HG03196 (cell line): ENCODE results near the gene CPXM1.

ENCODE experiments used
- ATAC-seq: cut with Tn5 transposase; IDR thresholded peaks from one replicate; pipeline ENCODE4 v1.9.1; 2021; ENCODE audit not compliant: unreplicated experiment

Gene CPXM1

GRCh38 chr20:2804041-2804828, 3.8 kb upstream of the CPXM1 start:
- ATAC-seq, result no peak

GRCh38 chr20:2801286-2801728, 880 bp upstream of the CPXM1 start:
- no peak for ATAC-seq

- no peak for ATAC-seq
These were observed 523 bp downstream of the CPXM1 start for GRCh38 chr20:2799688-2800520.

GRCh38 chr20:2799271-2799670, 1.2 kb downstream of the CPXM1 start:
- ATAC-seq, result no peak

GRCh38 chr20:2798814-2799213, 1.6 kb downstream of the CPXM1 start:
- no peak for ATAC-seq

GRCh38 chr20:2798095-2798805, 2.2 kb downstream of the CPXM1 start:
- ATAC-seq, result no peak

- no peak for ATAC-seq
These were observed 3.1 kb downstream of the CPXM1 start for GRCh38 chr20:2797136-2797983.

- no peak for ATAC-seq
These were observed 4.3 kb downstream of the CPXM1 start for GRCh38 chr20:2796011-2796660.

- ATAC-seq, result no peak
These were observed 5.0 kb downstream of the CPXM1 start for GRCh38 chr20:2795451-2795850.

- no peak for ATAC-seq
These were observed 5.5 kb downstream of the CPXM1 start for GRCh38 chr20:2794866-2795447.

GRCh38 chr20:2794202-2794748, 6.2 kb downstream of the CPXM1 start:
- ATAC-seq, result no peak

- ATAC-seq, result no peak
These were observed 7.0 kb downstream of the CPXM1 start for GRCh38 chr20:2793471-2793870.

- no peak for ATAC-seq
These were observed 16.4 kb downstream of the CPXM1 start for GRCh38 chr20:2783908-2784566.

GRCh38 chr20:2780948-2781347, 19.5 kb downstream of the CPXM1 start:
- no peak for ATAC-seq

- ATAC-seq, result no peak
These were observed 21.7 kb downstream of the CPXM1 start for GRCh38 chr20:2778602-2779321.

GRCh38 chr20:2775139-2775538, 25.3 kb downstream of the CPXM1 start:
- ATAC-seq, result no peak

- no peak for ATAC-seq
These were observed 26.6 kb downstream of the CPXM1 start for GRCh38 chr20:2773812-2774211.

GRCh38 chr20:2771631-2772080, 28.8 kb downstream of the CPXM1 start:
- no peak for ATAC-seq
